Tibial nerve (tissue), 4 donors: Measurements from ENCODE around the gene ANP32D. TPM values are rescaled to one million over a fixed set of nuclear protein-coding genes. Genes with fewer than 3 reads are reported as not detected.

Experiments used
- DNase-seq, 2 donors: peaks; one replicate each; pipeline ENCODE4 v3.0.0-alpha.2; 2019; ENCODE audit warnings: low spot score in 2 of 2
- H3K27ac ChIP-seq, 4 donors: fragments of 200-600 bp; sonication (generic) in 3 of 4; one replicate each; pipeline ENCODE4 v1.5.1; 2017 to 2019; ENCODE audit warnings: mild to moderate bottlenecking in 1 of 4
- H3K27me3 ChIP-seq, 2 donors: fragments of 200-600 bp; sonication (generic) in 1 of 2; one replicate each; pipeline versions ENCODE4 v1.5.1 to v1.6.0; 2017 to 2019
- H3K36me3 ChIP-seq, 3 donors: fragments of 200-600 bp; sonication (generic); one replicate each; pipeline ENCODE4 v1.5.1; 2018 to 2019
- H3K4me1 ChIP-seq, 4 donors: fragments of 200-600 bp; sonication (generic) in 3 of 4; one replicate each; pipeline ENCODE4 v1.5.1; 2017 to 2019
- H3K4me3 ChIP-seq, 4 donors: fragments of 200-600 bp; sonication (generic) in 3 of 4; one replicate each; pipeline ENCODE4 v1.5.1; 2017 to 2019; ENCODE audit warnings: mild to moderate bottlenecking in 1 of 4, moderate library complexity in 1 of 4
- H3K9me3 ChIP-seq, 4 donors: fragments of 200-600 bp; sonication (generic) in 3 of 4; one replicate each; pipeline ENCODE4 v1.5.1; 2017 to 2019
- CTCF ChIP-seq, 5 experiments: fragments of 200-600 bp in 3 of 5; fragments of 450-650 bp in 2 of 5; sonication (generic) in 3 of 5; IDR thresholded peaks; one replicate each; pipeline ENCODE4 v1.5.1; 2016 to 2019; ENCODE audit warnings: antibody characterized with exemption in 5 of 5, mild to moderate bottlenecking in 3 of 5, moderate library complexity in 2 of 5
- EP300 ChIP-seq, 2 donors: sonication (generic); formaldehyde crosslinking; IDR thresholded peaks; one replicate each; pipeline ENCODE4 v1.6.1; 2017; ENCODE audit warnings: antibody characterized with exemption in 2 of 2, mild to moderate bottlenecking in 1 of 2
- POLR2A ChIP-seq, 2 donors: fragments of 450-650 bp; IDR thresholded peaks; one replicate each; pipeline ENCODE4 v1.6.1; 2017; ENCODE audit warnings: antibody characterized with exemption in 2 of 2, mild to moderate bottlenecking in 2 of 2, moderate library complexity in 2 of 2
- WGBS, 2 donors: methylation state at CpG; one replicate each; pipeline ENCODE4 v1.1.5; 2018; 5-methylcytosine and 5-hydroxymethylcytosine counted together
- total RNA-seq, 4 donors: library from RNA; depleted of rRNA; stranded (reverse); fragments of >200 nt; gene quantifications; one replicate each; pipeline ENCODE4 v1.1.0, GENCODE V29; 2016

ANP32D gene
- total RNA-seq, 4 donors from 2014 or later: 0.39 TPM; not detected in 3

GRCh38 chr12:48442179-48442847, 30.0 kb upstream of the ANP32D start:
- Histone ChIP-seq H3K9me3 (no peaks in the 10 kb centered on the region), H3K4me3 (no peak overlapping the region), H3K27ac (no peak overlapping the region), H3K4me1 (no peaks in the 10 kb centered on the region), H3K36me3 (no peaks in the 10 kb centered on the region), H3K27me3 (no peaks in the 10 kb centered on the region)
- TF ChIP-seq CTCF (IDR thresholded peaks at IDR 0.05) (no peak), POLR2A (IDR thresholded peaks at IDR 0.05) (no peak), EP300 (IDR thresholded peaks at IDR 0.05) (no peak)
- WGBS, 2 donors: 87 to 95% methylated on average over 3 of the region's 3 CpGs
- DNase-seq: no peak

- no peaks in the 10 kb centered on the region for H3K27me3 ChIP-seq
- H3K27ac ChIP-seq: no peak overlapping the region
- TF ChIP-seq POLR2A (IDR thresholded peaks at IDR 0.05): no peak
- TF ChIP-seq CTCF (IDR thresholded peaks at IDR 0.05): no peak
- TF ChIP-seq EP300 (IDR thresholded peaks at IDR 0.05): no peak
- WGBS, 2 donors: 62 to 77% methylated on average over 3 of the region's 3 CpGs
- H3K4me3 ChIP-seq: no peak overlapping the region
- no peak for DNase-seq
- no peaks in the 10 kb centered on the region for H3K36me3 ChIP-seq
- peaks cover 0 to 7% (median 0%) of the 10 kb centered on the region in 4 donors for H3K9me3 ChIP-seq
- no peaks in the 10 kb centered on the region for H3K4me1 ChIP-seq
Observed at GRCh38 chr12:48445538-48445937, 26.8 kb upstream of the ANP32D start.

GRCh38 chr12:48446161-48446776, 26.1 kb upstream of the ANP32D start:
- Histone ChIP-seq H3K4me1 (no peaks in the 10 kb centered on the region), H3K27ac (no peak overlapping the region), H3K36me3 (no peaks in the 10 kb centered on the region), H3K27me3 (no peaks in the 10 kb centered on the region), H3K4me3 (no peak overlapping the region), H3K9me3 (peaks cover 0 to 7% (median 0%) of the 10 kb centered on the region in 4 donors)
- no peak for TF ChIP-seq CTCF (IDR thresholded peaks at IDR 0.05)
- TF ChIP-seq EP300 (IDR thresholded peaks at IDR 0.05): no peak
- no peak for TF ChIP-seq POLR2A (IDR thresholded peaks at IDR 0.05)
- 41 to 47% methylated on average over 4 of the region's 4 CpGs for whole genome bisulfite sequencing, 2 donors
- DNase-seq: no peak

GRCh38 chr12:48447755-48448154, 24.6 kb upstream of the ANP32D start:
- WGBS, 2 donors: 73 to 81% methylated on average over 1 of the region's 1 CpG
- H3K36me3 ChIP-seq: no peaks in the 10 kb centered on the region

More at GRCh38 chr12:48447755-48448154, 24.6 kb upstream of the ANP32D start:
- Histone ChIP-seq H3K9me3 (peaks cover 0 to 7% (median 0%) of the 10 kb centered on the region in 4 donors), H3K4me1 (no peaks in the 10 kb centered on the region), H3K4me3 (no peak overlapping the region), H3K27ac (no peak overlapping the region), H3K27me3 (no peaks in the 10 kb centered on the region)
- no peak for TF ChIP-seq CTCF (IDR thresholded peaks at IDR 0.05)
- no peak for TF ChIP-seq POLR2A (IDR thresholded peaks at IDR 0.05)
- no peak for TF ChIP-seq EP300 (IDR thresholded peaks at IDR 0.05)
- no peak for DNase-seq
